GM12891 (cell line): ENCODE results near the gene RPL27.
"Not testable (repeated sequence)": the region's sequence is repeated elsewhere in the genome, so short reads cannot be mapped to it uniquely, and the experiment has no call there.

Experiments
- DNase-seq: peaks from one replicate; pipeline ENCODE4 v3.0.0; 2011; ENCODE audit warnings: low spot score; ENCODE audit not compliant: insufficient read length
- FAIRE-seq: peaks from 2 replicates; lab custom pipeline; 2011; peaks lifted over from hg19 to GRCh38; lab: Jason Lieb, UNC
- PAX5 ChIP-seq: IDR thresholded peaks from 2 replicates; pipeline ENCODE4 v1.6.1; 2011; ENCODE audit warnings: low read length, moderate library complexity, mild to moderate bottlenecking; ENCODE audit not compliant: insufficient read depth, severe bottlenecking
- POLR2A ChIP-seq: IDR thresholded peaks from 2 replicates; pipeline ENCODE4 v1.6.1; 2011; ENCODE audit warnings: low read depth, low read length, control low read depth
- POLR2AphosphoS5 ChIP-seq: IDR thresholded peaks from 2 replicates; pipeline ENCODE4 v1.6.1; 2011; ENCODE audit warnings: low read depth, low read length, control low read depth
- POU2F2 ChIP-seq: IDR thresholded peaks from 2 replicates; pipeline ENCODE4 v1.6.1; 2011; ENCODE audit warnings: low read depth, mild to moderate bottlenecking, control low read depth, low read length, moderate library complexity
- SPI1 ChIP-seq: IDR thresholded peaks from 2 replicates; pipeline ENCODE4 v1.6.1; 2011; ENCODE audit warnings: low read depth, low read length, control low read depth
- TAF1 ChIP-seq: IDR thresholded peaks from 2 replicates; pipeline ENCODE4 v1.6.1; 2011; ENCODE audit warnings: low read depth, low read length, control low read depth

The RPL27 gene

GRCh38 chr17:42991471-42991870, 6.7 kb upstream of the RPL27 start:
- no peak for TF ChIP-seq SPI1
- no peak for TF ChIP-seq POLR2A
- TF ChIP-seq PAX5 = no peak
- TF ChIP-seq POLR2AphosphoS5 = no peak
- no peak for TF ChIP-seq POU2F2
- no peak for TF ChIP-seq TAF1
- no peak for DNase-seq
- no peak for FAIRE-seq

DNA sequence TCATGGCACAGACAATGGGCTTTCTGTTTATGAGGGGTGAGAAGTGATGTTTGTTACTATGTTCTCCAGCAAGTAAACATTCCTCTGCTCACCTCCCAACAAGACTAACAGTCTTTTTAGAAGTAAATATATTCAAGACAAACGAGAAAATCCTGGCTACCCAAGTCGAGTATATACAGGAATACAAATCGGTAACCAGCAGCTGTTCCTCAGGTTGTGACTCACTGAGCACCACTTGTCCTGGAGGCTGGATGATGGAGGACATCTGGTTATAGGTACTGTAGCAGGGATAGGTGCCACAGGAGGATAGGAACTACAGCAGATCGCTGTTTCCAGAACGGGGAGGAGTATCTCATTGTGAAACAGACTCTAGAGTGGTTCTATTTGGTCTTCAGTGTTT, 5.3 kb upstream of the RPL27 start:
- no peak for TF ChIP-seq PAX5
- TF ChIP-seq POU2F2 = no peak
- no peak for TF ChIP-seq POLR2A
- no peak for TF ChIP-seq POLR2AphosphoS5
- TF ChIP-seq SPI1 = no peak
- no peak for TF ChIP-seq TAF1
- FAIRE-seq (no peak), DNase-seq (no peak)

DNA sequence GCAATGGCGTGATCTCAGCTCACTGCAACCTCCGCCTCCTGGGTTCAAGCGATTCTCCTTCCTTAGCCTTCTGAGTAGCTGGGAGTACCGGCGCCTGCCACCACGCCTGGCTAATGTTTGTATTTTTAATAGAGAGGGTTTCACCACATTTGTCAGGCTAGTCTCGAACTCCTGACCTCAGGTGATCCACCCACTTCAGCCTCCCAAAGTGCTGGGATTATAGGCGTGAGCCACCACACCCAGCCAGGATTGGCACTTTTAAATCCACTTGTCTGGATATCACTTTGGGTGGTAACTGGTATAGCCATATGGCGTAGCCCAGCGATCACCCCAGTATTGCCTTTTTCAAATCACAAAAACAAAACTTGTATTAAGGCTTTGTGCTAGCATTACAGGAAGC, 4.3 kb upstream of the RPL27 start:
- DNase-seq, FAIRE-seq: not testable (repeated sequence)

- DNase-seq (no peak), FAIRE-seq (peak; percentile 48)
- TF ChIP-seq POLR2AphosphoS5 (no peak), POU2F2 (no peak), PAX5 (no peak), SPI1 (no peak), TAF1 (no peak), POLR2A (no peak)
Observed at GRCh38 chr17:42997390-42997983, 732 bp upstream of the RPL27 start.

DNA sequence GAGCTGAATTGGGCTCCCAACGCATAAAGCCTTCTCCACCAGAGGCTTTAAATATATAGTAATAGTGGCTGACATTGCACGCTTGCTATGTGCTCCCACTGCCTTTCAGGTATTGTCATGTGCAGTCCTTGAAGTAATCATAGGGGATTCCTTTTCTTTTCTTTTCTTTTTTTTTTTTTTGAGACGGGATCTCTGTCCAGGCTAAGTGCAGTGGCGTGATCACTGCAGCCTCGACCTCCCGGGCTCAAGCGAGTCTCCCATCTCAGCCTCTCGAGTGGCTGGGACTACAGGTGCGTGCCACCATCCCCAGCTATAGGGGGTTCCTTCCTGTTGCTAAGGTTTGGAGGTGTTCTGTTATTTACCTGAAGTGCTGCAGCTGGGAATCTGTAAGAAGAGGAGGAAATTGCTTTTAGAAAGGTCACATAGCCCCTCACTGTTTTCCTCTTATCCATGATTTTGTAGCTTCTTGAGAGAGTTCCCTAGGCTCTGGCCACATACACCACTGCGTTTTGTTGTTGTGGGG, 845 bp downstream of the RPL27 start:
- DNase-seq (no peak), FAIRE-seq (peak; percentile 23)
- TF ChIP-seq POLR2AphosphoS5 = no peak; the same call in 1 of the 2 replicates
- no peak for TF ChIP-seq TAF1
- TF ChIP-seq POU2F2 = no peak
- TF ChIP-seq PAX5 = no peak

DNA sequence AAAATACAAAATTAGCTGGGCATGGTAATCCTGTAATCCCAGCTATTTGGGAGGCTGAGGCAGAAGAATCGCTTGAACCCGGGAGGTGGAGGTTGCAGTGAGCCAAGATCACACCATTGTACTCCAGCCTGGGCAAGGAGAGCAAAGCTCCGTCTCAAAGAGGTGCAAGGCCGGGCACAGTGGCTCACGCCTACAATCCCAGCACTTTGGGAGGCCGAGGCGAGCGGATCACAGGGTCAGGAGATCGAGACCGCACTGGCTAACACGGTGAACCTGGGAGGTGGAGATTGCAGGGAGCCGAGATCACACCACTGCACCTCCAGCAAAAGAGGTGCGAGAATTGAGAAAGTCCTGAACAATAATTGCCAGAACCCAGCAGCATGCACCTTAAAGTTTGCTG, 2.7 kb downstream of the RPL27 start:
- FAIRE-seq, DNase-seq: not testable (repeated sequence)
- TF ChIP-seq POLR2AphosphoS5 = peak; percentile 23; the same call in 1 of the 2 replicates
- TF ChIP-seq POLR2A = peak; percentile 40; the same call in 1 of the 2 replicates
- 0 out of 2 replicates have a peak, but pooled peaks have one; percentile 19 for TF ChIP-seq POU2F2

- DNase-seq = no peak
Observed at GRCh38 chr17:43003542-43004172, 5.4 kb downstream of the RPL27 start.

GRCh38 chr17:43006639-43007551, 8.7 kb downstream of the RPL27 start, which contains the start of gene IFI35:
TSS of gene IFI35 (plus strand) at chr17:43006784. CDS start at chr17:43006948, 164 bp downstream.
- FAIRE-seq = peak; percentile 77
- peak; percentile 74 for DNase-seq
- no peak for TF ChIP-seq PAX5
- peak; percentile 41 for TF ChIP-seq SPI1
- TF ChIP-seq TAF1 = peak; percentile 73; the same call in 1 of the 2 replicates
- peak; percentile 75 for TF ChIP-seq POLR2A
- TF ChIP-seq POU2F2 = peak; percentile 14; the same call in 1 of the 2 replicates
- peak; percentile 74 for TF ChIP-seq POLR2AphosphoS5

More at GRCh38 chr17:43003542-43004172, 5.4 kb downstream of the RPL27 start:
- FAIRE-seq = no peak
- TF ChIP-seq PAX5 = no peak
- TF ChIP-seq POLR2A = peak; percentile 86
- TF ChIP-seq POLR2AphosphoS5 = peak; percentile 80
- peak; percentile 68; the same call in 1 of the 2 replicates for TF ChIP-seq POU2F2

DNA sequence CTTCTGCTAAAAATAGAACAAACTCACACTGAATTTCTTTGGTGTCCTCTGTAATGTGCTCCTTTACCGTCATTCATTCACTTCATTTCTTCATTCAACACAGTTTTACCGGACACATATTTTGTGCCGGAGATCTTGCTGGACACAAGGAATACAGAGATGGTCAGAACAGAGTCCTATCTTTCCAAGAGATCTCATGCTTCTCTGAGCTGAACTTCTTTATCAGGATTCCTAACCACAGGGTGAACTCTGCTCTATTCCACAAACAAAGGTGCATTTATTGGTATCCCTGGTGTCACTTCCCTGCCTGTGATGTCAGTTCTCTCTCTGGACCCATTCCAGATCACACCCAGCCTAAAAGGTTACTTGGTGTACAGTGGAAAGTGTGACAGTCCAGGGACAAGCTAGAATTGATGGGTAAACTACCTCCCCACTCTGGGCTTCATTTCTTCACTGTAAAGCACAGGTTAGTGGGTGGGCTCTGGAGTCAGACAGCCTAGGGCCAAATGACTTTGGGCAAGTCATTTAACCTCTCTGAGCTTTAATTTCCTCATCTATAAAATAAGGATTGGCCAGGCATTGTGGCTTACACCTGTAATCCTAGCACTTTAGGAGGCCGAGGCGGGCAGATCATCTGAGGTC, 12.6 kb downstream of the RPL27 start:
- FAIRE-seq (no peak), DNase-seq (no peak)
- no peak for TF ChIP-seq PAX5
- TF ChIP-seq TAF1 = no peak
- TF ChIP-seq POU2F2 = no peak
- no peak for TF ChIP-seq POLR2AphosphoS5
- no peak for TF ChIP-seq POLR2A
- TF ChIP-seq SPI1 = no peak
